NCI-H345 treated with DMSO at 0.1 percent for 48 hours (cell line): ENCODE data around the gene SOX2.

Experiments used
- DNase-seq: peaks from one replicate; lab custom pipeline; 2025; ENCODE audit not compliant: unreplicated experiment; lab: John Stamatoyannopoulos, UW

Gene SOX2

GRCh38 chr3:181711325-181712135, at the start of gene SOX2:
TSS of gene SOX2 (plus strand) at chr3:181711925. CDS start at chr3:181712361, 436 bp downstream.
- DNase-seq, result peak; percentile 96

GRCh38 chr3:181683563-181683962, 28.2 kb upstream of the SOX2 start:
- no peak for DNase-seq

- DNase-seq, result no peak
Measured at GRCh38 chr3:181687190-181687589, 24.5 kb upstream of the SOX2 start.

- no peak for DNase-seq
Measured at GRCh38 chr3:181687731-181688130, 24.0 kb upstream of the SOX2 start.

- DNase-seq, result no peak
Measured at GRCh38 chr3:181689546-181689945, 22.2 kb upstream of the SOX2 start.

GRCh38 chr3:181690769-181691168, 21.0 kb upstream of the SOX2 start:
- DNase-seq, result no peak

- no peak for DNase-seq
Measured at GRCh38 chr3:181691901-181692300, 19.8 kb upstream of the SOX2 start.

GRCh38 chr3:181692311-181693145, 19.2 kb upstream of the SOX2 start:
- no peak for DNase-seq

GRCh38 chr3:181693280-181693679, 18.4 kb upstream of the SOX2 start:
- DNase-seq, result no peak

- DNase-seq, result no peak
Measured at GRCh38 chr3:181694805-181695660, 16.7 kb upstream of the SOX2 start.

- DNase-seq, result no peak
Measured at GRCh38 chr3:181695661-181696491, 15.8 kb upstream of the SOX2 start.

GRCh38 chr3:181696626-181697230, 15.0 kb upstream of the SOX2 start:
- DNase-seq, result no peak

- no peak for DNase-seq
Measured at GRCh38 chr3:181698263-181698954, 13.3 kb upstream of the SOX2 start.

- no peak for DNase-seq
Measured at GRCh38 chr3:181699171-181699903, 12.4 kb upstream of the SOX2 start.

- peak; percentile 75 for DNase-seq
Measured at GRCh38 chr3:181700168-181701087, 11.3 kb upstream of the SOX2 start.

GRCh38 chr3:181701096-181701495, 10.6 kb upstream of the SOX2 start:
- DNase-seq, result no peak

- DNase-seq, result no peak
Measured at GRCh38 chr3:181703601-181704420, 7.9 kb upstream of the SOX2 start.
